Hepatocyte (in vitro differentiated cells): ENCODE results near the gene AQP1.

Experiments
- EZH2 ChIP-seq: fragments of 200-600 bp; sonication (generic); IDR thresholded peaks from 2 replicates; pipeline ENCODE4 v1.6.1; 2016; ENCODE audit warnings: antibody characterized with exemption, mild to moderate bottlenecking, borderline replicate concordance
- EZH2phosphoT487 ChIP-seq: fragments of 200-600 bp; sonication (generic); IDR thresholded peaks from one replicate; pipeline ENCODE4 v1.6.1; 2018; ENCODE audit warnings: antibody characterized with exemption, mild to moderate bottlenecking, low read depth, moderate library complexity; ENCODE audit not compliant: unreplicated experiment, severe bottlenecking
- TF ChIP-seq, protein P1 (sequence below): fragments of 200-600 bp; sonication (generic); IDR thresholded peaks from 2 replicates; pipeline ENCODE4 v1.5.1; 2016; ENCODE audit warnings: antibody characterized with exemption, mild to moderate bottlenecking; ENCODE audit not compliant: poor library complexity

DNA sequence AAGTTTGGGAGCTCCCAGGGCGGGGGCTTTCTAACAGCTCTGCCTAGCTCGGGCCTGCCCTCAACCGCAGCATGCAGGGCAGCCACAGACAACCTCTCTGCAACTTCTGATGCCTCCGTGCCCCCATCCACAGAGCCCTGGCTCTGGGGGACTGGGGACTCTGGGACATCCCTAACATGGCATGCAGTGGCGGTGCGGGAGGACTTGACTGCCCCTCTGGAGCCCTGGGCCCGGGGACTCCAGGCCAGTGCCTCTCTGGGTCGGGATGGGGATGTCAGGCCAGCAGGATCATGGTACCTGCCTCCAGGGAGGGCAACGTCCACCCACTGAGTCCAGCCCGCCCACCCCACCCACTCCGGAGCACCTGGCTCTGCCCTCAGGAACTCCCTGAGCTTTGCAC, 520 bp upstream of the AQP1 start:
- TF ChIP-seq, protein P1, sequence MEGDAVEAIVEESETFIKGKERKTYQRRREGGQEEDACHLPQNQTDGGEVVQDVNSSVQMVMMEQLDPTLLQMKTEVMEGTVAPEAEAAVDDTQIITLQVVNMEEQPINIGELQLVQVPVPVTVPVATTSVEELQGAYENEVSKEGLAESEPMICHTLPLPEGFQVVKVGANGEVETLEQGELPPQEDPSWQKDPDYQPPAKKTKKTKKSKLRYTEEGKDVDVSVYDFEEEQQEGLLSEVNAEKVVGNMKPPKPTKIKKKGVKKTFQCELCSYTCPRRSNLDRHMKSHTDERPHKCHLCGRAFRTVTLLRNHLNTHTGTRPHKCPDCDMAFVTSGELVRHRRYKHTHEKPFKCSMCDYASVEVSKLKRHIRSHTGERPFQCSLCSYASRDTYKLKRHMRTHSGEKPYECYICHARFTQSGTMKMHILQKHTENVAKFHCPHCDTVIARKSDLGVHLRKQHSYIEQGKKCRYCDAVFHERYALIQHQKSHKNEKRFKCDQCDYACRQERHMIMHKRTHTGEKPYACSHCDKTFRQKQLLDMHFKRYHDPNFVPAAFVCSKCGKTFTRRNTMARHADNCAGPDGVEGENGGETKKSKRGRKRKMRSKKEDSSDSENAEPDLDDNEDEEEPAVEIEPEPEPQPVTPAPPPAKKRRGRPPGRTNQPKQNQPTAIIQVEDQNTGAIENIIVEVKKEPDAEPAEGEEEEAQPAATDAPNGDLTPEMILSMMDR = no peak
- TF ChIP-seq EZH2 (no peak), EZH2phosphoT487 (no peak)
